ENCODE results near the gene AHCYL1.

- TF ChIP-seq EZH2phosphoT487 (IDR thresholded peaks at IDR 0.05; ENCODE audit: low read depth, severe bottlenecking, unreplicated experiment) (no peak), EZH2 (IDR thresholded peaks at IDR 0.05; ENCODE audit: borderline replicate concordance) (no peak)
These were observed 13.3 kb downstream of the AHCYL1 start for GRCh38 chr1:109997867-109998229.

Measured in hepatocyte (in vitro differentiated cells).